GM12891 (cell line): ENCODE measurements around the gene ATOSB.

Experiments
- POLR2A ChIP-seq: IDR thresholded peaks from 2 replicates; pipeline ENCODE4 v1.6.1; 2011; ENCODE audit warnings: low read depth, low read length, control low read depth
- POLR2AphosphoS5 ChIP-seq: IDR thresholded peaks from 2 replicates; pipeline ENCODE4 v1.6.1; 2011; ENCODE audit warnings: low read depth, low read length, control low read depth
- SPI1 ChIP-seq: IDR thresholded peaks from 2 replicates; pipeline ENCODE4 v1.6.1; 2011; ENCODE audit warnings: low read depth, low read length, control low read depth

DNA sequence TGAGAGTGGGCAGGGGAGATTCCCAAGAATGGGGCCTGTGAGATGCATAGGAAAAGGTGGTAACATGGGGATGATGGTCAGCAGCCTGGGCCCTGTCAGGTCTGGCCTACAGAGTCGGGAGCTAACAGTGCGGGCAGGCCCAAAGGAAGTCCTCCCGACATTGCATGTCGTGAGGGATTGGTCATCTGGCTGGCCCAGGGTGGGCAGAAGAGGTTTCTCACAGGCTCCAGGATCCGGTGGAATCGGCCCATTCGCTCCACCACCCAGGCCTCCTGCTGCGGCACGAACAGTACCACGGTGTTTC is 13.2 kb downstream of the ATOSB start:
- no peak for TF ChIP-seq POLR2AphosphoS5
- no peak for TF ChIP-seq SPI1
- TF ChIP-seq POLR2A = no peak
